Stimulated activated CD8-positive, alpha-beta memory T cell treated with anti-CD3 and anti-CD28 coated beads, Interleukin-2, amount 100 ng/mL, for 48 hours (primary cell): ENCODE data around the gene IL3RA.
"Not testable (repeated sequence)": the region's sequence is repeated elsewhere in the genome, so short reads cannot be mapped to it uniquely, and the experiment has no call there.

Source experiments
- DNase-seq, 2 donors: peaks; one replicate each; pipeline ENCODE4 v3.0.0-alpha.2; 2020; ENCODE audit warnings: low read depth in 2 of 2

IL3RA gene

DNA sequence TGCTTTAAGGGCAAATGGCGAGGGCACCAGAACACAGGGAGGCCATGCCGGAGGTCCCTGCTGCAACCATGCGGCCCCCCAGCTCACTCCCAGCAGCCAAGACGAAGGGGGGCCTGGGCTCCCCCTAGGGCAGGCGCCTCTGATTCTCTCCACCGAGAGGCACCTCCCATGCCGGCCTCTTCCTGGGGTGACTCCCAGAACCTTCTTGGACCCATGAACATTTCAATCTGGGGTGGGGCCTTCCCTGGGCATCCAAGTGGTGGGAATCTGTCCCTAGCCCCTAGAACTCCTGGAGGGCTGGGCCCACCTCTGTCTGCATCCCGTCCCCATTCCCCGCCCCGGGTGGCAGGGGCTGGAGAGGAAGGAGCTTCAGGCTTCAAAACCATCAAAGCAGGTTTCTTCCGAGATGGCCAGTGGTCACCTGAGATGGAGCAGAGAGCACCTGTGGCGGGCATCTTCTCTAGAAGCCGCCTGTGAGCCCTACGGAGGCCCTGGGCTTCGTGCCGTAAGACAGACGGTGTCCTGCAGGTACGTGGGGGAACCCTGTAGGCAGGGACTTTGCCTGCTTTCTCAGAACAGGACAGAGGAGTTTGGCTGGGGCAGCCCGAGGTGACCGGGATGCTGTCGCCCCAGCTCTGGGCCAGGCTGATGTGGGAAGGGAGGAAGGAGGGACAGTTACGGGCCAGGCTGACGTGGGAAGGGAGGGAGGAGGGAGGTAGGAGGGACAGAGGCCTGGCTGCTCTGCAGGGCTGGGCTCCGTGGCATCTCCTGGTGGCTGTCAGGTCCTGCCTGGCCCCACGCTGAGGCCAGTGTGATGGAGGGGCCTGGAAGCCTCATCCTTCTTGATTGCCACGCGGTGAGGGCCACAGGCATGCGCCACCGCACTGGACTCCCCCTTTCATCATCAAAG, 62.1 kb downstream of the IL3RA start:
- no peak for DNase-seq

DNA sequence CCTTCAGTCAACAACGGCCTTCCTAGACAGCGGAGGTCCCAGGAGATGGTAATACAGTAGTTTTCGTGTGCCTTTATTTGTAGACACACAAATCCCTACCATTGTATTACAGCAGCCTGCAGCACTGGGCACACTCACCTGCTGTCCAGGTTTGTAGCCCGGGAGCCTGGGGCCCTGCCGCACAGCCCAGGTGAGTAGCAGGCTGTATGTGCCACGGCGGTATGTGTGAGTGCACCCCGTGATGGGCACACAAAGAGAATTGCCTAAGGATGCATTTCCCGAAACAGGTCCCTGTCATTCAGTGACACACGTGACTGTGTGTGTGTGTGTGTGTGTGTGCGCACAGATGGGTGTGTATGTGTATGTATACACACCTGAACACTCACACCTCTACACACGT, 63.5 kb downstream of the IL3RA start:
- DNase-seq: no peak

DNA sequence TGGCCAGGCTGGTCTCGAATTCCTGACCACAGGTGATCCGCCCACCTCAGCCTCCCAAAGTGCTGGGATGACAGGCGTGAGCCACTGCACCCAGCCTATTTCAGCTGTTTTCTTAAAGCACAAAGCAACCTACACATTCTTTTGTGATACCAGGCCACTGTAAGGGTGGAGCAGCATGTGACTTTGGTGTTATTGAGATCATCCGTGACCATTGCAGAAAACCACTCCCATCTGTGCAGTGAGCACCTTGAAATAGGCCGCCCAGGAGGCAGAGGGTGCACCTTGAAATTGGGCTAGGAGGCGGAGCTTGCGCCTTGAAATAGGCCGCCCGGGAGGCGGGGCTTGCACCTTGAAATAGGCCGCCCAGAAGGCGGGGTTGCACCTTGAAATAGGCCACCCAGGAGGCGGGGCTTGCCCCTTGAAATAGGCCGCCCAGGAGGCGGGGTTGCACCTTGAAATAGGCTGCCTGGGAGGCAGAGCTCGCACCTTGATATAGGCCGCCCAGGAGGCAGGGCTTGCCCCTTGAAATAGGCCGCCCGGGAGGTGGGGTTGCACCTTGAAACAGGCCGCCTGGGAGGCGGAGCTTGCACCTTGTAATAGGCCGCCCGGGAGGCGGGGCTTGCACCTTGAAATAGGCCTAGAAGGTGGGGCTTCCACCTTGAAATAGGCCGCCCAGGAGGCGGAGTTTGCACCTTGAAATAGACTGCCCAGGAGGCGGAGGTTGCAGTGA, 64.3 kb downstream of the IL3RA start:
- no peak for DNase-seq

DNA sequence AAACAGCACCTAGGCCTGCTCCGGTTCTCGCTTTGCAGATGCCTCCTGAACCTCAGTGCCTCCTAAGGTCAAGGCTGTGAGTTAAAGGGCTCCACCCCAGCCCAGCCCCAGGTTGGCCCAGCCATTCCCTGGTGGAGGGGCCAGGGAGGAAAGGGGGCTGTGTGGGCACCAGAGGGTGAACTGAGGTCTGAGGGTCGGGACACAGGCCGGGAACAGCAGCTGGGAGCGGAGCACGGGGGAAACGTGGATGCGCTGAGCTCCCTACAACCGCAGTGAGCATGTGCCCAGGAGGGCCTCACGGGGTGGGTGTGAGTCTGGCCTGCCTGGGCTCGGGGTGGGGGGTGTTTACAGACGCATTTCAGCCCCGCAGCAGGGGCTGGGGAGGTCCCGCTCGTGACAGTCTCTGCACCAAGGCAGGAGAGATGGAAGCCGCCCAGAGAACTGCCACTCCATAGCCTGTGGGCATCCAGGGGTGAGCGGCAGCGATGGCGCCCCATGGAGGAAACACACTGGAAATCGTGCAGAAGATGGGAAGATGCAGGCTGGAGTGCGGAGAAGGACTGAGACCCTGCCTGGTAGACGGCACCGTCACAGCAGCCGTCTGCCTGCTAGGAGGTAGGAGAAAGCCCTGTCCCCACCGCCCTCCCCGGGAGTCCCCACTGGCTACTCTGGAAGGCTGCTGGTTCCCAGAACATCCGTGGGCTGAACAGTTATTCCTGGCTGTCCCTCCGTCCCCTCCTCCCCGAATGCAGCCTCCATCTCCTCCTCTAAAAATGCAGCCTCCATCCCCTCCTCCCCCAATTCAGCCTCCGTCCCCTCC, 65.2 kb downstream of the IL3RA start:
- DNase-seq: no peak

DNA sequence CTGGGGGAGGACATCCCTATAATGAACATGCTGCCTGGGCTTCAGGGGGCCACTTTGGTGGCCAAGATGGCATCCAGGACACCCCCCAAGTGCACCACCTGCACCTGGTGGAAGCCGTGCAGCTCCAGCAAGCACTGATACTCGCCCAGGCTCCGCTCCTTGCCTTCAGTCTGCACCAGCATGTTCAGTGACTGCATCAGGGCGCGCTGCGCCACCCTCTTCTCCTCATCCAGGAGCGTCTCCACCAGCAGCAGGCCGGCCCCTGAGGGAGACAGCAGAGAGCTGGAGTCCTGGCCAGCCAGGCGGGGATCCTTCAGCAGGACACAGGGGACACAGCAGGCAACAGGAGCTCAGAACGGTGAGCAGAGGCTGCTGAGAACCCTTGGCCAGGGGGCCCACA, 66.6 kb downstream of the IL3RA start:
- DNase-seq: no peak

DNA sequence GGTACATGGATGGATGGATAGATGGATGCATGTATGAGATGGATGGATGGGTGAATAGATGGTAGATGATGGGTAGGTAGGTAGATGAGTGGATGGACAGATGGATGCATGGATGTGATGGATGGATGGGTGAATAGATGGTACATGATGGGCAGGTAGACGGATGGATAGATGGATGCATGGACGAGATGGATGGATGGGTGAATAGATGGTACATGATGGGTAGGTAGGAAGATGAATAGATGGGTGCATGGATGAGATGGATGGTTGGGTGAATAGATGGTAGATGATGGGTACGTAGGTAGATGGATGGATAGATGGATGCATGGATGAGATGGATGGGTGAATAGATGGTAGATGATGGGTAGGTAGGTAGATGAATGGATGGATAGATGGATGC, 67.3 kb downstream of the IL3RA start:
- not testable (repeated sequence) for DNase-seq

DNA sequence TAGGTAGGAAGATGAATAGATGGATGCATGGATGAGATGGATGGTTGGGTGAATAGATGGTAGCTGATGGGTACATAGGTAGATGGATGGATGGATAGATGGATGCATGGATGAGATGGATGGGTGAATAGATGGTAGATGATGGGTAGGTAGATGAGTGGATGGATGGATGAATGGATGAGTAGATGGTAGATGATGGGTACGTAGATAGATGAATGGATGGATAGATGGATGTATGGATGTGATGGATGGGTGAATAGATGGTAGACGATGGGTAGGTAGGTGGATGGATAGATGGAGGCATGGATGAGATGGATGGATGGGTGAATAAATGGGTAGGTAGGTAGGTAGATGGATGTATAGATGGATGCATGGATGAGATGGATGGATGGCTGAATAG, 69.2 kb downstream of the IL3RA start:
- not testable (repeated sequence) for DNase-seq

DNA sequence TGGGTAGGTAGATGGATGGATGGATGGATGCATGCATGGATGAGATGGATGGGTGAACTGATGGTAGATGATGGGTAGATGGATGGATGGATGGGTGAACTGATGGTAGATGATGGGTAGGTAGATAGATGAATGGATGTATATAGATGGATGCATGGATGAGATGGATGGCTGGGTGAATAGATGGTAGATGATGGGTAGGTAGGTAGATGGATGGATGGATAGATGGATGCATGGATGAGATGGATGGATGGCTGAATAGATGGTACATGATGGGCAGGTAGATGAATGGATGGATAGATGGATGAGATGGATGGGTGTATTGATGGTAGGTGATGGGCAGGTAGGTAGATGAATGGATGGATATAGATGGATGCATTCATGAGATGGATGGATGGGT, 70.5 kb downstream of the IL3RA start:
- no peak for DNase-seq

DNA sequence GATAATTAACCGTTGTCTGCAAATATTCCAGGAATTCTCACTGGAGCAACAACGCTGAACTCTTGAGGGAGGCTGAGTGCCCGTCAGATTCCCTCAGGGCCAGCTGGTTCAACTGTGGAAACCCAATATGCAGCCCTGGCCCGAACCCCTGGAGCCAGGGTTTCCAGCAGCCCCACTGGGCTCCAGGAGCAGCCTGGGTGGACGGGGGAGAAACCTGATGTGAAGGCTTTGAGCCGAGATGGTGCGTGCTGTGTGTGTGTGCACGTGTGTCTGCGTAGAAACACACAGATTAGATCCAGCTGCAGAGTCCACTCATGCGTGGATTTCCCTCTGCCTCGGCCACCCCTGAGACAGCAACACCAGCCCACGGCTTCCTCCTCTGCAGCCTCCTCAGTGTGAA, 74.7 kb downstream of the IL3RA start:
- no peak for DNase-seq

DNA sequence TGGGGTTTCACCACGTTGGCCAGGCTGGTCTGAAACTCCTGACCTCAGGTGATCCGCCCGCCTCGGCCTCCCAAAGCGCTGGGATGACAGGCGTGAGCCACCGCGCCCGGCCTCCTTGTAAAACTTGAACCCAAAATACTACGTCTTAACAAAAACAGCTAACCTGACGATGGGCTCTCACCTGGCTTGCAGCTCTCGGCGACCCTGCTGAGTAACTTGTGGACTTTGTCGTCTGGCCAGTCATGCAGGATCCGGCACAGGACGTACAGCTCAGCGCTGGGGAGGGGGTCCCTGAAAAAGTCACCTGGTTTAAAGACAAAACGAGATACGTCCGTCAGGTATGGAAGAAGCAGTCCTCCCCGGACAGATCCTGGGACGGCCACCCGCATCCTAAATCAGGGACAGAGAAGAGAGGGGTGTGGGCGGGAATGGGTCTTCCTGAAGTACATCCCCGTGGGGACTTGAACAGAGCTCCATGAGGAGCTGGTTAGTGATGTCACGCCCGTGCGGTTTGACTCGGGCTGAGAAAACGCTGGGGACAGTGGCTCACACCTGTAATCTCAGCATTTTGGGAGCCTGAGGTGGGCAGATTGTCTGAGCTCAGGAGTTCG, 76.1 kb downstream of the IL3RA start:
- DNase-seq: no peak

DNA sequence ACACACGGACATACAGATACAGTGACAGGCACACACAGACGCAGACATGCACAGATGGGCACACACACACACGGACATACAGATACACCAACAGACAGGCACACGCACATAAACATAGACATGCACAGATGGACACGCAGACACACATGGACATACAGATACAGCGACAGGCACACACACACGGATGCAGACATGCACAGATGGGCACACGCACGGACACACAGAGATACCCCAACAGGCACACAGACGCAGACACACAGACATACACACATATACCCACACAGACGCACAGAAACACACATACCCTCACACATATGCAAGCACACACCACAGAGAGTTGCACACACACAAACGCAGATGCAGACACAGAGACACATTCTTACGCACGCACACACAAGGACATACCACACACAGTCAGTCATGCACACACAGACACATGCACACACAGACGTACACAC, 79.8 kb downstream of the IL3RA start:
- no peak for DNase-seq

DNA sequence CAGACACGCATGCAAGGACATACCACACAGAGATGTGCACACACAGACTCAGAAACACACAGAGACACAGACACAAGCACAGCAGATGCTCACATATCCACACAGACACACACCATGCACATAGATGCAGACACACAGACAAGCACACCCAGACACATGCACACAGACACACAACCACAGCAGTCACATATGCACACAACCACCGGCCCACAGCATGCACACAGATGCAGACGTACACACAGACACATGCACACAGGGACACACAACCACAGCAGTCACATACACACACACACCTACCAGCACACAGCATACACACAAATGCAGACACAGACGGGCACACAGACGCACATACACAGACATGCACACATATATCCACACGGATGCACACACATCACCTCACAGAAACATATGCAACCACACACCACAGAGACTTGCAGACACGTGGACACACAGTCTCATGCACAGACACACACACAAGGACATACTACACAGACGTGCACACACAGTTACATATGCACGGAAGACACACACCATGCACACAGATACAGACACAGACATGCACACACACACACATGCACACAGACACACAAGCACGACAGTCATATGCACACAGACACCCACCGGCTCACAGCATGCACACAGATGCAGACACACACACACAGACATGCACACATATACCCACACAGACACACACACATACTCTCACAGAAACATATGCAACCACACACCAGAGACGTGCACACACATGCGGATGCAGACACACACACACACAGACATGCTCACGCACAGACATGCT, 80.6 kb downstream of the IL3RA start:
- no peak for DNase-seq

DNA sequence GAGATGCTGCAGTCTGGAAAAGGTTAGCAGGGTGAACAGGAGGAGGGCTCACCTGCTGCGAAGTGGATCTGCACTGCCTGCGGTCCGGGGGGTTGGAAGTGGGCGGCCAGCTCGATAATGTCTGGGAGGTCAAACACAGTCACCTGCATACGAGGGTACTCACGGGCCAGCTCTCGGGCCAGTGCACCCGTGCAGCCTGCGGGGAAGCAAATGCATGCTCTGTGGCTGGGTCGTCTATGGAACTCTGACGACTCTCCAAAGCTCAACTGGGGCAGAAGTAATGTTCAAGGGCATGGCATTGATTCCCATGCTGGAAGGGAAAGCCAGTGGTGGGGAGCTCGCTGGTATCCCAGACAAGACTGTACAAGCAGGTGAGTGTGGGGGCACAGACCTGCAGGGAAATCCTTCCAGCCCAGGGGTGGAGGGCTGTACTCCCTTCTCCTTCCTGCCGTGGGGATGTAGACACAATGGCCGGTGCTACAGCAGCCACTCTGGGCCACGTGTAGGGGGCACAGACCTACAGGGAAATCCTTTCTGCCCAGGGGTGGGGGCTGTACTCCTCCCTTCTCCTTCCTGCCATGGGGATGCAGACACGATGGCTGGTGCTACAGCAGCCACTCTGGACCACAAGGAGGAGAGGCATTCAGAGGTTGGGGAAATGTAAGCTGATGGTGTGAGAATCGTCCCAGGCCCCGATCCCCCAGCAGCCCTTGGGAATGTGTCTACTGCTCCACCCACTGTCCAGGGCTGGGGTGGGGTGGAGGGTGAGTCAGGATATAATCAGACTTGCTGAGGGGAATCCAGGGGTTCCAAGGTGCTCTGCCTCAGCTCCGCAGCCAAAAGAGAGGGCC, 81.6 kb downstream of the IL3RA start:
- DNase-seq: no peak

DNA sequence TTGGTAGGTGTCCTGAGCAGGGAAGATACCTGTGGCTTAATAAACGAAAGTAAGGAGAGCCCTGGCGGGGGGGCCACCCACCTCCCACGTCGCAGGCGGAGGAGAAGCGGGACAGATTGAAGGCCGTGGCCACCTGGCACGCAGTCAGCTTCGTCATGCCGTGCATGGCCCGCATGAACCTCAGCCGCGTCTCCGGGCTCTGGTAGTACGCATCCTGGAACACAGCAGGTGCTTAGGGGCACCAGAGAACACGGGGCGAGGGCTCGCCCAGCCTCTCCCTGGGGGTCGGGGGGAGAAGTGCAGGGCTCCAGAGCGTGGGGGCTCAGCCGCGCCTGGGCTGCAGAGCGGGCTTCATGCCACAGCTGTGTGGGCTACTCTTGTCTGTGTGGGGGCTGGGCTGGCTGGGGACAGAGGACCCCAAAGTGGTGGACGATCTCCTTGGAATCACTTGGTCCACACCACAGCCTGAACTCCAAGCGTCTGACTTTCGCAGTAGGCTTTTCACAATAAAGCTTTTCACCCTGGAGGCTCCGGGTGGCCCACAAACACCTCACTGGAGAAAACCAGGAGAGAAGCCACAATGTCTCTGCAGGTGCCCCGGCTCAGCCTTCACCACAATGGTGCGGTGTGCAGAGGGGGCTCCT, 82.4 kb downstream of the IL3RA start:
- no peak for DNase-seq

DNA sequence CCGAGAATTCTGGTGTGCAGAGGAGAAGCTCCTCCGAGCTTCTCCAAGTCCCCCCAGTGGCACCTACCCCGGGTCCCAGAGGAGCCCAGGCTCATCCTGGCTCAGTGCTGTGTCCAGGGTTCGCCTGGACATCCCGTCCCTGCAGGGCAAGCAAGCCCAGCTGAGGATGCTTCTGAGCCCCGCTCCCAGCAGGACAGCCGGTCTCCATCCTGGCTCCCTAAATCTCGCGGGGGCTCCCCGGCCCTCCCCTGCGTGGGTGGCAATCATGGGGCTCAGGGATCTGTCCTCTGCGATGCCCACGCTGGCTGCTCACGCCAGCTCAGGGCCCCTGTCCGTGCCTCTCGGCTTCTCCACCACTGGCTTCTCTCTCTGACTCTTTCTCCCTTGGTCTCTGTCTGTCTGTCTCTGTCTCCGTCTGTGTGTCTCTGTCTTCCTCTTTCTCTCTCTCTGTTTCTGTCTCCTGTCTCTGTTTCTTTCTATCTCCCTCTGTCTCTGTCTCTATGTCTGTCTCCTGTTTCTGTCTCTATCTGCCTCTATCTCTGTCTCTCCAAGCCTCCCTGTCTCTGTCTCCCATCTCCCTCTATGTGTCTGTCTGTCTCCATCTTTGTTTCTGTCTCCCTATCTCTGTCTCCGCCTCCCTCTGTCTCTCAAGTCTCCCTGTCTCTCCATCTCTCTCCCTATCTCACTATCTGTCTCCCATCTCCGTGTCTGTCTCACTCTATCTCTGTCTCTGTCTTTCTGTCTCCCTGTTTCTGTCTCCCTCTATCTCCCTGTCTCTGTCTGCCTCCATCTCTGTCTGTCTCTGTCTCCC, 83.2 kb downstream of the IL3RA start:
- DNase-seq: no peak

DNA sequence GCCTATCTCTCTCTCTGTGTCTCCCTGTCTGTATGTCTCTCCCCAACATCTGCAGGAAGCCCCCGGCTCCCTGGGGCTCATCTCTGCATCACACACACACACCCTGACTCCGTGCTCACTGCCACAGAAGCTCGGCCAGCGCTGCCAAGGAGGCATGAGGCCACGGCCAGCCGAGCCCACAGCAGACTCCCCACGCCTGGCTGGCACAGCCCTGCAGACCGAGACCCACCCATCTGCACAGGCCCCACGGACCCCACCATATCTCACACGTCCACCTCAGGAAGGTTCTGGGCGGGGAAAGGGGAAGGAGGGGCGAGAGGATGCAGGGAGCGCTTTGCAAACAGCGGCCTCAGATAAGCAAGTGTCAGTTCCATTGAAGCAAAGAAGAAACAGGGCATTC, 83.8 kb downstream of the IL3RA start:
- DNase-seq: no peak

DNA sequence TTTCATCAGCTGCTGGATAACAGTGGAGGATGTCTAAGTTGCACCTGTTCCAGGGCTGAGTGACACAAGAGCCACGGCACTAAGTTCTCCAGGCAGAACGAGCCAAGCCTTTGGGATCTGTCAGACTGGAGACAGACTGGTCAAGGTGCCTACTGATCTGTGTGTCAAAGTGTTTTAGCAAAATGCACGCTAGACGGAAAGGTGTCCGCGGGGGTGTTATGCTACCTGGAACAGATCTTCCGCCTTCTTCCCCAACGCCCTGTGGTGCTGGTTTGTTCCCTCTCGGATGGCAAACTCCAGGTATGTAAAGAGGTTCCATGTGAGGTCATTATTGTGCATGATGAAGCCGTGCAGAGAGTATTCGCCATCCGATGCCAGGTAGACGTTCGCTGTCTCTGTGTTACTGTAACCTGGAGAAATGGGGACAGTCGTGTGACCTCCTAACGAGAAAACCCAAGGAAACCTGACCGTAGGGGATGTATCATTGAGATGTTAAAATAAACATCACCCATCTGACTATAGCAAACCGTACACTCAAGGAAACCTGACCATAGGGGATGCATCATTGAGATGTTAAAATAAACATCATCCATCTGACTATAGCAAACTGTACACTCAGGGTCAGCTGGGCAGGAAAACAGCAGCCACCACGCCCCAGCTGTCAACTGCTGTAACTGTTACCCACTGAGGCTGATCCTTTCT, 85.0 kb downstream of the IL3RA start:
- no peak for DNase-seq

DNA sequence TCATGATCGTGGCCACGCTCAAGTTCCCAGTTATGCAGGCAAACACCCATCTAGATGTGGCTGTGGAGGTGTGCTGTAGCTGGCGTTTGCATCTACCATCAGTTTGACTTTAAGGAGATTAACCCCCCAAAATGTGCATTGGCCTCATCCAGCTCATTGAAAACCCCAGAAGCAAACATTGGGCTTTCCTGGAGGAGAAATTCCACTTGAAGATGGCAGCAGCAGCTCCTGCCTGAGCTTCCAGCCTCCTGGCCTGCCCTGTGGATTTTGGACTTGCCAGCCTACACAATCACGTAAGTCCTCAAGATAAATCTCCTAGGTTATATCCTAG, 85.5 kb downstream of the IL3RA start:
- DNase-seq: no peak
